Subcutaneous adipose tissue (tissue), 4 donors: ENCODE data around the gene OR4D2. TPM values are rescaled to one million over a fixed set of nuclear protein-coding genes. Genes with fewer than 3 reads are reported as not detected.

Experiments used
- total RNA-seq, 4 donors: library from RNA; depleted of rRNA; stranded (reverse); fragments of >200 nt; gene quantifications; one replicate each; pipeline ENCODE4 v1.1.0, GENCODE V29; 2016
- TF ChIP-seq, protein P1 (sequence below): fragments of 450-650 bp; IDR thresholded peaks from one replicate; pipeline ENCODE4 v1.5.1; 2016; ENCODE audit warnings: low read depth, mild to moderate bottlenecking, control low read depth, antibody characterized with exemption, moderate library complexity

The OR4D2 gene
- total RNA-seq, 4 donors from 2014 or later: not detected

- TF ChIP-seq, protein P1, sequence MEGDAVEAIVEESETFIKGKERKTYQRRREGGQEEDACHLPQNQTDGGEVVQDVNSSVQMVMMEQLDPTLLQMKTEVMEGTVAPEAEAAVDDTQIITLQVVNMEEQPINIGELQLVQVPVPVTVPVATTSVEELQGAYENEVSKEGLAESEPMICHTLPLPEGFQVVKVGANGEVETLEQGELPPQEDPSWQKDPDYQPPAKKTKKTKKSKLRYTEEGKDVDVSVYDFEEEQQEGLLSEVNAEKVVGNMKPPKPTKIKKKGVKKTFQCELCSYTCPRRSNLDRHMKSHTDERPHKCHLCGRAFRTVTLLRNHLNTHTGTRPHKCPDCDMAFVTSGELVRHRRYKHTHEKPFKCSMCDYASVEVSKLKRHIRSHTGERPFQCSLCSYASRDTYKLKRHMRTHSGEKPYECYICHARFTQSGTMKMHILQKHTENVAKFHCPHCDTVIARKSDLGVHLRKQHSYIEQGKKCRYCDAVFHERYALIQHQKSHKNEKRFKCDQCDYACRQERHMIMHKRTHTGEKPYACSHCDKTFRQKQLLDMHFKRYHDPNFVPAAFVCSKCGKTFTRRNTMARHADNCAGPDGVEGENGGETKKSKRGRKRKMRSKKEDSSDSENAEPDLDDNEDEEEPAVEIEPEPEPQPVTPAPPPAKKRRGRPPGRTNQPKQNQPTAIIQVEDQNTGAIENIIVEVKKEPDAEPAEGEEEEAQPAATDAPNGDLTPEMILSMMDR: no peak
Observed at GRCh38 chr17:58200024-58200633, 33.3 kb downstream of the OR4D2 start.

- TF ChIP-seq, protein P1: no peak
Observed at GRCh38 chr17:58202859-58203258, 36.1 kb downstream of the OR4D2 start.

DNA sequence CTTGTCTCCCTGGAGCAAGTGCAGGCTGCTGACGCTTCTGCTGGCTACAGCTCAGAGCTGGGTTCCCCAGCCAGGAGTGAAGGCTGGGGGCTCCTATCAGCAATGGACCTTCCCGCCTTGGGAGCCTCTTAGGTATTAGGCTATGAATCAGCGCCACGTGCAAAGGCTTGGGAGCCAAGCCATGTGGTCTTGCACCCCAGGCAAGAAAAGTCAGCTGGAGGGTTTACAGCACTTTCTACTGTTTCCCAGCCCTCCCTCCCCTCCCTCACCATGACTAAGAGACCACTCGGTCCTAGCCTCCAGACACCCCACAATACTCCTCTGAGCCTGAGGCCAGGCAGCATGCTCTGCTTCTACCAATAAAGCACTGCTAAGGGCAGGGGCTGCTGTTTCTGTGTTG lies 38.0 kb downstream of the OR4D2 start:
- TF ChIP-seq, protein P1: no peak

DNA sequence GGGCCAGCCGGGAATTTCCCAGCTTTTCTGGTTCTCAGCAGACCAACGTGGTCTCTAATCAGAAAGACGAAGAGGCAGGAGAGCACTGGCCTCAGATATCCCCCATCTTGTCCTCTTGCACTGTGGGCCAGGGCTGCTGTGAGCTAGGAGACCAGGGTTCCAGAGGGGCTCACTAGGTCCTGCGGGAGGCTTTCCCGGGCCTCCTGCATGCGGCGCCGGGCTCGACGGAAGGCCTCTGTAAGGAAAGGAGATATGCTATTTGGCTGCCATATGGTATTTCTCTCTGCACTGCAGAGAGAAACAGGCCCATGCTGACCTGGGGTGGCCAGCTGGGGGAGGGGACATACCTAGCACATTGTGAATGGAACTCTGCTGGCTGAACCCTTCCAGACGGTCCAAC lies 39.2 kb downstream of the OR4D2 start:
- TF ChIP-seq, protein P1: no peak

GRCh38 chr17:58207451-58207850 lies 40.7 kb downstream of the OR4D2 start:
- TF ChIP-seq, protein P1: no peak

DNA sequence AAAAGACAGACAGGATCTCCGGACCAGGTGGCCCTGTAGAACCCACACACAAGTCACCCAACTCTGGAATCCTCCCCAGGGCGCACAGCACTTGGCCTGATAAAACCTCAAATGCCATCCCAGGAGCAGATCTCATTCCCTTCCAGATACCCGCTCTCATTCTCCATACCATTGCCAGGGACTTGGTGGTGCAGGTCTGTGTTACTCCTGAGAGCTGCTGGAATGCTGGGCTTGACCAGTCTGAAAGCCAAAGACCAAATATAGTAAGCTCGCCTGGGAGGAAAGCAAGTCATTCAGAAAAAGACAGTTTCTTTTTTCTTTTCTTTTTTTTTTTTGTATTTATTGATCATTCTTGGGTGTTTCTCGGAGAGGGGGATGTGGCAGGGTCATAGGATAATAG lies 41.6 kb downstream of the OR4D2 start:
- TF ChIP-seq, protein P1: no peak

- TF ChIP-seq, protein P1: no peak
Observed at GRCh38 chr17:58210922-58211321, 44.1 kb downstream of the OR4D2 start.
